Natural killer cell (primary cell): Measurements from ENCODE around the gene BACH1. TPM values are rescaled to one million over a fixed set of nuclear protein-coding genes. Genes with fewer than 3 reads are reported as not detected.

Source experiments
- ATAC-seq, 3 donors: fragments of 150-1000 bp in 2 of 3; fragments of 200-7000 bp in 1 of 3; cut with Tn5 transposase; 1 replicate in 1 of 3; 2 replicates in 2 of 3; pipeline ENCODE4 v1.10.0; 2021; ENCODE audit warnings: mild to moderate bottlenecking in 2 of 3, moderate library complexity in 2 of 3
- DNase-seq, 2 donors: peaks; one replicate each; pipeline versions ENCODE4 v3.0.0 to v3.0.0-alpha.2; 2013 to 2021; ENCODE audit warnings: mixed read lengths in 1 of 2
- H3K27ac ChIP-seq: one replicate; pipeline ENCODE4 v1.5.1; 2013; ENCODE audit warnings: mild to moderate bottlenecking, low read length
- H3K27me3 ChIP-seq: one replicate; pipeline ENCODE4 v1.6.1; 2013; ENCODE audit warnings: low read length; ENCODE audit not compliant: control insufficient read depth, insufficient read depth
- H3K36me3 ChIP-seq: one replicate; pipeline ENCODE4 v1.6.1; 2013; ENCODE audit warnings: low read length; ENCODE audit not compliant: control insufficient read depth, insufficient read depth
- H3K4me1 ChIP-seq: one replicate; pipeline ENCODE4 v1.6.1; 2013; ENCODE audit warnings: low read length; ENCODE audit not compliant: control insufficient read depth, insufficient read depth
- H3K4me3 ChIP-seq: one replicate; pipeline ENCODE4 v1.5.1; 2013; ENCODE audit warnings: low read length
- H3K9me3 ChIP-seq: one replicate; pipeline ENCODE4 v1.6.1; 2013; ENCODE audit warnings: low read length; ENCODE audit not compliant: control insufficient read depth, insufficient read depth
- H3K27ac Mint-ChIP-seq, 2 donors: one replicate each; pipeline ENCODE4 v1.8.0; 2022; ENCODE audit warnings: mild to moderate bottlenecking in 2 of 2, mixed read lengths in 2 of 2, moderate library complexity in 1 of 2
- H3K27me3 Mint-ChIP-seq, 2 donors: one replicate each; pipeline ENCODE4 v1.8.0; 2022; ENCODE audit warnings: low read depth in 2 of 2, mixed read lengths in 2 of 2
- H3K36me3 Mint-ChIP-seq: one replicate; pipeline ENCODE4 v1.8.0; 2022; ENCODE audit warnings: mixed read lengths
- H3K4me1 Mint-ChIP-seq, 2 donors: one replicate each; pipeline ENCODE4 v1.8.0; 2022; ENCODE audit warnings: mixed read lengths in 2 of 2
- H3K4me3 Mint-ChIP-seq: one replicate; pipeline ENCODE4 v1.8.0; 2022; ENCODE audit warnings: mild to moderate bottlenecking, moderate library complexity, mixed read lengths
- H3K9me3 Mint-ChIP-seq, 2 donors: one replicate each; pipeline ENCODE4 v1.8.0; 2022; ENCODE audit warnings: mixed read lengths in 2 of 2
- CTCF ChIP-seq: fragments of 200-600 bp; IDR thresholded peaks from one replicate; pipeline ENCODE4 v1.8.0; 2022; ENCODE audit warnings: antibody characterized with exemption
- WGBS: methylation state at CpG from one replicate; pipeline ENCODE4 v1.1.7; 2013; ENCODE audit warnings: missing lambda C conversion rate; ENCODE audit not compliant: insufficient coverage; 5-methylcytosine and 5-hydroxymethylcytosine counted together
- intact Hi-C: fragments of 100-400 bp; cut with micrococcal nuclease; formaldehyde crosslinking; loops from one replicate; pipeline ENCODE4 v1.14.2; 2022
- total RNA-seq, 4 donors: library from RNA; stranded (reverse); fragments of 120-200 nt in 1 of 4; gene quantifications; one replicate each; pipeline versions ENCODE4 v1.2.3 to v1.2.4, GENCODE V29; 2013 to 2022

The BACH1 gene
- total RNA-seq, 3 donors from 2014 or later (not counting 1 experiment from before 2014, with no cell fraction given): 74.2 to 111 (median 86.3) TPM

GRCh38 chr21:29287383-29287782 lies 11.3 kb upstream of the BACH1 start:
- H3K27me3 Mint-ChIP-seq: peaks cover 6 to 17% of the 10 kb centered on the region in 2 donors
- 80% methylated on average over 1 of the region's 1 CpG for WGBS
- no peaks in the 10 kb centered on the region for H3K4me1 Mint-ChIP-seq
- Histone ChIP-seq H3K36me3 (no peaks in the 10 kb centered on the region), H3K27ac (no peak overlapping the region), H3K9me3 (no peaks in the 10 kb centered on the region), H3K27me3 (no peaks in the 10 kb centered on the region), H3K4me3 (no peak overlapping the region), H3K4me1 (no peaks in the 10 kb centered on the region)
- no peak overlapping the region for H3K4me3 Mint-ChIP-seq
- H3K36me3 Mint-ChIP-seq: no peaks in the 10 kb centered on the region
- H3K9me3 Mint-ChIP-seq: no peaks in the 10 kb centered on the region
- no peak overlapping the region for H3K27ac Mint-ChIP-seq
- DNase-seq (no peak), ATAC-seq (no peak)
- no peak for TF ChIP-seq CTCF
- intact Hi-C loops: no loop called here

DNA sequence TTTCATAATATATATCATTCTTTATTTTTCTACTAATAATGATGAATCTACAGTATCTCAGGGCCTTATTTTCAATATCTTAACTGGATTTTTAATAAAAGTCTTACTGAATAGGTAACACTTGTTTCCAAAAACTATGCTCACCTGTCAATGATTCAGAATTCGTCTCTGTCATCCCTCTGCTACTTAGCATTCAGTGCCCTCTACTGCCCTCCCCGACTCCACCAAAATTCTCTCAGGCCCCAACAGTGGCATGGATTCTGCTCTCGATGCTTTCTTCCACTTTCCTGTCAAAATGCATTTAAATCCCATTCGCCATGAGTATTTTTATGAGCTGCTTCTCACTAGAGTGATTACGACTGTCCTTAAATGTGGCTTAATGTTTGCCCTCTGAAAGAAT lies 10.5 kb upstream of the BACH1 start:
- intact Hi-C loops: no loop called here
- no peak overlapping the region for H3K4me3 ChIP-seq
- no peaks in the 10 kb centered on the region for H3K9me3 ChIP-seq
- H3K9me3 Mint-ChIP-seq: no peaks in the 10 kb centered on the region
- H3K4me1 ChIP-seq: no peaks in the 10 kb centered on the region
- H3K36me3 ChIP-seq: no peaks in the 10 kb centered on the region
- no peak overlapping the region for H3K27ac ChIP-seq
- no peak overlapping the region for H3K27ac Mint-ChIP-seq
- H3K27me3 Mint-ChIP-seq: peaks cover 6 to 12% of the 10 kb centered on the region in 2 donors
- no peaks in the 10 kb centered on the region for H3K4me1 Mint-ChIP-seq
- ATAC-seq: no peak
- DNase-seq: no peak
- no peaks in the 10 kb centered on the region for H3K36me3 Mint-ChIP-seq
- H3K27me3 ChIP-seq: no peaks in the 10 kb centered on the region
- WGBS: 82% methylated on average over 5 of the region's 5 CpGs
- TF ChIP-seq CTCF: no peak
- no peak overlapping the region for H3K4me3 Mint-ChIP-seq

- no peaks in the 10 kb centered on the region for H3K4me1 Mint-ChIP-seq
- Histone ChIP-seq H3K4me3 (no peak overlapping the region), H3K36me3 (no peaks in the 10 kb centered on the region), H3K9me3 (no peaks in the 10 kb centered on the region), H3K27ac (no peak overlapping the region), H3K27me3 (no peaks in the 10 kb centered on the region), H3K4me1 (no peaks in the 10 kb centered on the region)
- no peak for TF ChIP-seq CTCF
- H3K36me3 Mint-ChIP-seq: no peaks in the 10 kb centered on the region
- H3K9me3 Mint-ChIP-seq: no peaks in the 10 kb centered on the region
- H3K27me3 Mint-ChIP-seq: peaks cover 6 to 9% of the 10 kb centered on the region in 2 donors
- DNase-seq (no peak), ATAC-seq (no peak)
- H3K4me3 Mint-ChIP-seq: no peak overlapping the region
- intact Hi-C loops: no loop called here
- 94% methylated on average over 2 of the region's 4 CpGs for WGBS
- no peak overlapping the region for H3K27ac Mint-ChIP-seq
Observed at GRCh38 chr21:29289317-29289716, 9.4 kb upstream of the BACH1 start.

DNA sequence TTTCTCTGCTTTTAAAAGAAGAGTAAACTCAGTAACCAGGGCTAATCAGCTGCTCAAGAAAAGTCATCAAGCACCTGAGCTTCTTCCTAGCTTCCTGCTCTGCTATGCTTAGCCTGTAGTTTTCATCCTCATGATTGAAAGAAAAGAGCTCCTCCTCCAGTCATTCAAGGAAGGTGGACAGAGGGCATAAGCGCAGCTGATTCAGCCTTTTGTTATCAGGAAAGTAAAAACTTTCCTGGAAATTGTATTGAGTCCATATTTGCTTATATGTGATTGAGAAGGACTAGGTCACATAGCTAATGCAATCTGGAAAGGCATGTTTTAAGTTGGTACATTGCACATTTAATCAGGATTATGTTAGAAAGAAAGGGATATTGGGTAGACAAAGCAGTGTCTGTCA lies 8.5 kb upstream of the BACH1 start:
- WGBS: 100% methylated on average over 1 of the region's 1 CpG
- Mint-ChIP-seq H3K4me1 (no peaks in the 10 kb centered on the region), H3K9me3 (no peaks in the 10 kb centered on the region), H3K4me3 (no peak overlapping the region), H3K27ac (no peak overlapping the region), H3K27me3 (peaks cover 6 to 9% of the 10 kb centered on the region in 2 donors), H3K36me3 (no peaks in the 10 kb centered on the region)
- no peaks in the 10 kb centered on the region for H3K4me1 ChIP-seq
- no peaks in the 10 kb centered on the region for H3K27me3 ChIP-seq
- no peaks in the 10 kb centered on the region for H3K9me3 ChIP-seq
- intact Hi-C loops: loop anchor here (10.0 kb wide), 1 partner anchor 95 kb away; no protein-coding TSS in a partner anchor
- DNase-seq (no peak), ATAC-seq (no peak)
- H3K36me3 ChIP-seq: no peaks in the 10 kb centered on the region
- no peak overlapping the region for H3K4me3 ChIP-seq
- TF ChIP-seq CTCF: no peak
- H3K27ac ChIP-seq: no peak overlapping the region
